Measurements from ENCODE around the gene GNA15. TPM values are rescaled to one million over a fixed set of nuclear protein-coding genes. Genes with fewer than 3 reads are reported as not detected.
A peak's percentile ranks its signal among the peaks of the same experiment; 100 is the strongest.
"Not testable (repeated sequence)": the region's sequence is repeated elsewhere in the genome, so short reads cannot be mapped to it uniquely, and the experiment has no call there.

GNA15 gene
- total RNA-seq, 1 donor from 2014 or later = 0.82 TPM

GRCh38 chr19:3163230-3163886, 27.5 kb downstream of the GNA15 start:
- FAIRE-seq (no peak), DNase-seq (ENCODE audit: low spot score in 2 of 2) (peak; percentile 75 to 90)

GRCh38 chr19:3163943-3164342, 28.1 kb downstream of the GNA15 start:
- no peak for FAIRE-seq
- DNase-seq (ENCODE audit: low spot score in 2 of 2) = no peak

GRCh38 chr19:3167533-3168272, 31.9 kb downstream of the GNA15 start:
- FAIRE-seq (no peak), DNase-seq (ENCODE audit: low spot score in 2 of 2) (no peak)

- FAIRE-seq = no peak
- no peak for DNase-seq (ENCODE audit: low spot score in 2 of 2)
These were observed 36.2 kb downstream of the GNA15 start for GRCh38 chr19:3171894-3172672.

- FAIRE-seq; DNase-seq (ENCODE audit: low spot score in 2 of 2): not testable (repeated sequence)
These were observed 36.8 kb downstream of the GNA15 start for GRCh38 chr19:3172673-3173000.

- FAIRE-seq = no peak
- no peak for DNase-seq (ENCODE audit: low spot score in 2 of 2)
These were observed 40.2 kb downstream of the GNA15 start for GRCh38 chr19:3175781-3176714.

- FAIRE-seq = no peak
- DNase-seq (ENCODE audit: low spot score in 2 of 2) = no peak
These were observed 41.1 kb downstream of the GNA15 start for GRCh38 chr19:3176715-3177501.

- DNase-seq (ENCODE audit: low spot score in 2 of 2) = no peak
- FAIRE-seq = no peak
These were observed 42.6 kb downstream of the GNA15 start, which contains the start of gene S1PR4 for GRCh38 chr19:3178377-3178972. Gene S1PR4, plus strand, starts transcription at chr19:3178769. Its CDS starts 24 bp downstream, at chr19:3178793.

GRCh38 chr19:3178973-3179738, 43.3 kb downstream of the GNA15 start:
- FAIRE-seq (no peak), DNase-seq (ENCODE audit: low spot score in 2 of 2) (no peak)

GRCh38 chr19:3179739-3180293, 44.0 kb downstream of the GNA15 start:
- FAIRE-seq (no peak), DNase-seq (ENCODE audit: low spot score in 2 of 2) (no peak)

GRCh38 chr19:3183721-3184641, 48.1 kb downstream of the GNA15 start:
- DNase-seq (ENCODE audit: low spot score in 2 of 2) = no peak
- FAIRE-seq = no peak

GRCh38 chr19:3184847-3185460, 49.1 kb downstream of the GNA15 start:
- FAIRE-seq (no peak), DNase-seq (ENCODE audit: low spot score in 2 of 2) (no peak)

- DNase-seq (ENCODE audit: low spot score in 2 of 2) (peak; percentile 93 to 96), FAIRE-seq (peak; percentile 30)
These were observed 49.8 kb downstream of the GNA15 start, which contains the start of gene NCLN for GRCh38 chr19:3185461-3186159. Gene NCLN, plus strand, starts transcription at chr19:3185930. Its CDS starts 101 bp downstream, at chr19:3186031.

GRCh38 chr19:3186160-3186688, 50.4 kb downstream of the GNA15 start:
- no peak for FAIRE-seq

GRCh38 chr19:3186891-3187661, 51.2 kb downstream of the GNA15 start:
- DNase-seq (ENCODE audit: low spot score in 2 of 2) (no peak), FAIRE-seq (no peak)

More at GRCh38 chr19:3186160-3186688, 50.4 kb downstream of the GNA15 start:
- no peak for DNase-seq (ENCODE audit: low spot score in 2 of 2)

Data from frontal cortex (tissue), 4 donors.